Hepatocyte (in vitro differentiated cells): Measurements from ENCODE around the gene HSF2BP.

ENCODE experiments used
- EZH2phosphoT487 ChIP-seq: fragments of 200-600 bp; sonication (generic); IDR thresholded peaks from one replicate; pipeline ENCODE4 v1.6.1; 2018; ENCODE audit warnings: antibody characterized with exemption, mild to moderate bottlenecking, low read depth, moderate library complexity; ENCODE audit not compliant: unreplicated experiment, severe bottlenecking
- TF ChIP-seq, protein P1 (sequence below): fragments of 200-600 bp; sonication (generic); IDR thresholded peaks from 2 replicates; pipeline ENCODE4 v1.5.1; 2016; ENCODE audit warnings: antibody characterized with exemption, mild to moderate bottlenecking; ENCODE audit not compliant: poor library complexity

DNA sequence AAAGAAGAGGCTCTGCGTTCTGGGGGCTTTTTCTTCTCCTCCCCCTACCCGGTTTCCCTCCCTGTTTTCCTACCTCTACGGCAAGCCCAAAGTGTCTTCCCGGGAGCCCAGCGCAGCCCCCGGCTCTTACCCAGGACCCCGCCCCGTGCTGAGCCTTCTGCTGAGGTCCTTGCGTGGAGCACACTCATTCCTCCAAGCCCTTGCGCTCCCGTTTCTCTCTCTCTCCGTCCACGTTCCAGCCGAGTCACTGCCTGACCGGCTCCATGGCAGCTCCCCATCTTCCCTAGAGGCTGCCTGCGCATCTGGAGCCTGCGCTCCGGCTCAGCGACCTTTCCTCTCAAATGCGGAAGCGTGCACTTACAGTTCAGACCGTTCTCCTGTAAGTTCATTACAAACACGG, 34.7 kb upstream of the HSF2BP start:
- TF ChIP-seq, protein P1, sequence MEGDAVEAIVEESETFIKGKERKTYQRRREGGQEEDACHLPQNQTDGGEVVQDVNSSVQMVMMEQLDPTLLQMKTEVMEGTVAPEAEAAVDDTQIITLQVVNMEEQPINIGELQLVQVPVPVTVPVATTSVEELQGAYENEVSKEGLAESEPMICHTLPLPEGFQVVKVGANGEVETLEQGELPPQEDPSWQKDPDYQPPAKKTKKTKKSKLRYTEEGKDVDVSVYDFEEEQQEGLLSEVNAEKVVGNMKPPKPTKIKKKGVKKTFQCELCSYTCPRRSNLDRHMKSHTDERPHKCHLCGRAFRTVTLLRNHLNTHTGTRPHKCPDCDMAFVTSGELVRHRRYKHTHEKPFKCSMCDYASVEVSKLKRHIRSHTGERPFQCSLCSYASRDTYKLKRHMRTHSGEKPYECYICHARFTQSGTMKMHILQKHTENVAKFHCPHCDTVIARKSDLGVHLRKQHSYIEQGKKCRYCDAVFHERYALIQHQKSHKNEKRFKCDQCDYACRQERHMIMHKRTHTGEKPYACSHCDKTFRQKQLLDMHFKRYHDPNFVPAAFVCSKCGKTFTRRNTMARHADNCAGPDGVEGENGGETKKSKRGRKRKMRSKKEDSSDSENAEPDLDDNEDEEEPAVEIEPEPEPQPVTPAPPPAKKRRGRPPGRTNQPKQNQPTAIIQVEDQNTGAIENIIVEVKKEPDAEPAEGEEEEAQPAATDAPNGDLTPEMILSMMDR: no peak
- no peak for TF ChIP-seq EZH2phosphoT487
